GM21717 (cell line): ENCODE results near the gene TMEM198.

ENCODE experiments used
- ATAC-seq: cut with Tn5 transposase; IDR thresholded peaks from one replicate; pipeline ENCODE4 v1.9.1; 2021; ENCODE audit warnings: mild to moderate bottlenecking, moderate library complexity; ENCODE audit not compliant: unreplicated experiment

Gene TMEM198

GRCh38 chr2:219508971-219509779 lies 34.7 kb upstream of the TMEM198 start:
- ATAC-seq = no peak

GRCh38 chr2:219509780-219510511 lies 33.9 kb upstream of the TMEM198 start:
- ATAC-seq = no peak

- ATAC-seq = no peak
These were observed 33.2 kb upstream of the TMEM198 start for GRCh38 chr2:219510512-219511135.

- ATAC-seq = no peak
These were observed 32.1 kb upstream of the TMEM198 start for GRCh38 chr2:219511547-219512325.

- no peak for ATAC-seq
These were observed 31.2 kb upstream of the TMEM198 start for GRCh38 chr2:219512524-219513216.

- no peak for ATAC-seq
These were observed 30.0 kb upstream of the TMEM198 start for GRCh38 chr2:219513787-219514186.

- ATAC-seq = no peak
These were observed 29.5 kb upstream of the TMEM198 start, which contains the start of gene ASIC4 for GRCh38 chr2:219514196-219514761. Gene ASIC4, plus strand, starts transcription at chr2:219514482. Its CDS starts 243 bp downstream, at chr2:219514725.

- no peak for ATAC-seq
These were observed 29.0 kb upstream of the TMEM198 start for GRCh38 chr2:219514836-219515235.

GRCh38 chr2:219515874-219516629 lies 27.8 kb upstream of the TMEM198 start:
- ATAC-seq = no peak

GRCh38 chr2:219516888-219517287 lies 26.9 kb upstream of the TMEM198 start:
- ATAC-seq = no peak

- no peak for ATAC-seq
These were observed 25.7 kb upstream of the TMEM198 start for GRCh38 chr2:219517954-219518778.

GRCh38 chr2:219519526-219519916 lies 24.3 kb upstream of the TMEM198 start:
- no peak for ATAC-seq

GRCh38 chr2:219520079-219520478 lies 23.7 kb upstream of the TMEM198 start:
- no peak for ATAC-seq

GRCh38 chr2:219521066-219521880 lies 22.6 kb upstream of the TMEM198 start:
- no peak for ATAC-seq

GRCh38 chr2:219522111-219523030 lies 21.5 kb upstream of the TMEM198 start:
- ATAC-seq = no peak

- ATAC-seq = no peak
These were observed 20.7 kb upstream of the TMEM198 start for GRCh38 chr2:219523031-219523671.
